ENCODE data around the gene ARMC5. TPM values are rescaled to one million over a fixed set of nuclear protein-coding genes. Genes with fewer than 3 reads are reported as not detected.

Gene ARMC5
- total RNA-seq, 1 donor from 2014 or later, result 5.4 TPM

GRCh38 chr16:31461921-31462804 is 2.9 kb downstream of the ARMC5 start:
- no peak overlapping the region for H3K4me3 Mint-ChIP-seq
- H3K27ac Mint-ChIP-seq, result no peak overlapping the region
- peaks cover 17% of the 10 kb centered on the region for H4K20me1 ChIP-seq (ENCODE audit: low read depth)
- no peak for TF ChIP-seq EZH2phosphoT487 (IDR thresholded peaks at IDR 0.05)
- H3K79me2 ChIP-seq (ENCODE audit: low read depth), result peaks cover 14% of the 10 kb centered on the region
- peaks cover 26% of the 10 kb centered on the region for H3F3A ChIP-seq (ENCODE audit: low read depth)
- no peak overlapping the region for H3K4me2 ChIP-seq
- peaks cover 5% of the 10 kb centered on the region for H3K4me1 ChIP-seq
- H3K4me1 Mint-ChIP-seq, result peaks cover 14% of the 10 kb centered on the region
- H3K9ac ChIP-seq, result no peak overlapping the region
- no peaks in the 10 kb centered on the region for H3K36me3 ChIP-seq
- no peaks in the 10 kb centered on the region for H3K27me3 ChIP-seq
- H3K36me3 Mint-ChIP-seq, result peaks cover 5% of the 10 kb centered on the region
- H3K9me3 Mint-ChIP-seq, result no peaks in the 10 kb centered on the region
- no peak overlapping the region for H3K4me3 ChIP-seq
- no peak overlapping the region for H3K27ac ChIP-seq
- no peaks in the 10 kb centered on the region for H3K9me3 ChIP-seq (ENCODE audit: low read depth)
- DNase-seq (ENCODE audit: low spot score), result no peak
- peaks cover 2% of the 10 kb centered on the region for H3K27me3 Mint-ChIP-seq (ENCODE audit: insufficient read depth, low read depth)
- no peak overlapping the region for H2AFZ ChIP-seq (replicated peaks)

- H3K36me3 ChIP-seq, result no peaks in the 10 kb centered on the region
- no peak overlapping the region for H3K9ac ChIP-seq
- no peak overlapping the region for H3K27ac Mint-ChIP-seq
- no peaks in the 10 kb centered on the region for H3K4me1 ChIP-seq
- no peak overlapping the region for H2AFZ ChIP-seq (replicated peaks)
- H3F3A ChIP-seq (ENCODE audit: low read depth), result peaks cover 7% of the 10 kb centered on the region
- no peaks in the 10 kb centered on the region for H4K20me1 ChIP-seq (ENCODE audit: low read depth)
- H3K4me2 ChIP-seq, result no peak overlapping the region
- no peaks in the 10 kb centered on the region for H3K79me2 ChIP-seq (ENCODE audit: low read depth)
- DNase-seq (ENCODE audit: low spot score), result no peak
- H3K27ac ChIP-seq, result no peak overlapping the region
- TF ChIP-seq EZH2 (IDR thresholded peaks at IDR 0.05) (no peak), CTCF (IDR thresholded peaks at IDR 0.05) (no peak), EZH2phosphoT487 (IDR thresholded peaks at IDR 0.05) (no peak)
- peaks cover 2% of the 10 kb centered on the region for H3K27me3 Mint-ChIP-seq (ENCODE audit: insufficient read depth, low read depth)
- no peak overlapping the region for H3K4me3 ChIP-seq
- no peaks in the 10 kb centered on the region for H3K27me3 ChIP-seq
- H3K4me1 Mint-ChIP-seq, result peaks cover 7% of the 10 kb centered on the region
- H3K9me3 ChIP-seq (ENCODE audit: low read depth), result no peaks in the 10 kb centered on the region
- H3K9me3 Mint-ChIP-seq, result no peaks in the 10 kb centered on the region
- peaks cover 5% of the 10 kb centered on the region for H3K36me3 Mint-ChIP-seq
- H3K4me3 Mint-ChIP-seq, result peak overlapping the region; percentile 69
These were observed 5.1 kb downstream of the ARMC5 start for GRCh38 chr16:31464348-31464769.

GRCh38 chr16:31464781-31465260 is 5.5 kb downstream of the ARMC5 start:
- Mint-ChIP-seq H3K4me1 (peaks cover 7% of the 10 kb centered on the region), H3K9me3 (no peaks in the 10 kb centered on the region), H3K36me3 (peaks cover 5% of the 10 kb centered on the region), H3K4me3 (no peak overlapping the region), H3K27me3 (ENCODE audit: insufficient read depth, low read depth) (peaks cover 2% of the 10 kb centered on the region), H3K27ac (no peak overlapping the region)
- no peak for DNase-seq (ENCODE audit: low spot score)
- H3K9me3 ChIP-seq (ENCODE audit: low read depth), result no peaks in the 10 kb centered on the region
- H2AFZ ChIP-seq (replicated peaks), result no peak overlapping the region
- no peaks in the 10 kb centered on the region for H3K79me2 ChIP-seq (ENCODE audit: low read depth)
- H3K4me3 ChIP-seq, result no peak overlapping the region
- H3K27me3 ChIP-seq, result no peaks in the 10 kb centered on the region
- H3K9ac ChIP-seq, result no peak overlapping the region
- no peaks in the 10 kb centered on the region for H4K20me1 ChIP-seq (ENCODE audit: low read depth)
- H3K27ac ChIP-seq, result no peak overlapping the region
- no peak overlapping the region for H3K4me2 ChIP-seq
- no peaks in the 10 kb centered on the region for H3K4me1 ChIP-seq
- peaks cover 7% of the 10 kb centered on the region for H3F3A ChIP-seq (ENCODE audit: low read depth)
- TF ChIP-seq EZH2 (IDR thresholded peaks at IDR 0.05) (no peak), CTCF (IDR thresholded peaks at IDR 0.05) (no peak), EZH2phosphoT487 (IDR thresholded peaks at IDR 0.05) (no peak)
- no peaks in the 10 kb centered on the region for H3K36me3 ChIP-seq
